ENCODE results near the gene TBXA2R.

GRCh38 chr19:3639479-3639878 is 32.8 kb upstream of the TBXA2R start:
- no peak for TF ChIP-seq CTCF (conservative IDR thresholded peaks at IDR 0.05; ENCODE audit: low read length)
- TF ChIP-seq EZH2phosphoT487 (IDR thresholded peaks at IDR 0.05; ENCODE audit: borderline replicate concordance) = no peak

Measured in Loucy (cell line).